Endodermal cell (in vitro differentiated cells): ENCODE data around the gene ZSWIM6. TPM values are rescaled to one million over a fixed set of nuclear protein-coding genes. Genes with fewer than 3 reads are reported as not detected.

Experiments used
- DNase-seq: peaks from one replicate; pipeline ENCODE4 v3.0.0-alpha.2; 2017
- H3K27ac ChIP-seq: 2 replicates; pipeline ENCODE4 v1.5.1; 2013; ENCODE audit warnings: mild to moderate bottlenecking, low read depth, low read length, moderate library complexity
- H3K27me3 ChIP-seq: 2 replicates; pipeline ENCODE4 v1.6.1; 2013; ENCODE audit warnings: mild to moderate bottlenecking, low read length, moderate library complexity; ENCODE audit not compliant: insufficient read depth, control insufficient read depth, poor library complexity, severe bottlenecking
- H3K36me3 ChIP-seq: 2 replicates; pipeline ENCODE4 v1.7.0; 2013; ENCODE audit warnings: mild to moderate bottlenecking, low read length, moderate library complexity; ENCODE audit not compliant: control insufficient read depth, insufficient read depth
- H3K4me1 ChIP-seq: one replicate; pipeline ENCODE4 v1.7.0; 2013; ENCODE audit warnings: low read length; ENCODE audit not compliant: control insufficient read depth, insufficient read depth
- H3K4me3 ChIP-seq: 2 replicates; pipeline ENCODE4 v1.5.1; 2013; ENCODE audit warnings: mild to moderate bottlenecking, low read length, moderate library complexity
- H3K9ac ChIP-seq: 2 replicates; pipeline ENCODE4 v1.6.1; 2013; ENCODE audit warnings: mild to moderate bottlenecking, low read length, moderate library complexity; ENCODE audit not compliant: poor library complexity, severe bottlenecking; ENCODE audit errors: extremely low read depth
- H3K9me3 ChIP-seq: 2 replicates; pipeline ENCODE4 v1.6.1; 2013; ENCODE audit warnings: mild to moderate bottlenecking, low read length, moderate library complexity; ENCODE audit not compliant: control insufficient read depth
- H3K27ac Mint-ChIP-seq: 2 replicates; pipeline ENCODE4 v1.8.0; 2020; ENCODE audit warnings: mixed read lengths
- H3K27me3 Mint-ChIP-seq: 2 replicates; pipeline ENCODE4 v1.8.0; 2021; ENCODE audit warnings: mild to moderate bottlenecking, mixed read lengths; ENCODE audit not compliant: insufficient read depth
- H3K36me3 Mint-ChIP-seq: 2 replicates; pipeline ENCODE4 v1.8.0; 2020; ENCODE audit warnings: low read depth, mixed read lengths
- H3K4me1 Mint-ChIP-seq: 2 replicates; pipeline ENCODE4 v1.8.0; 2020; ENCODE audit warnings: mixed read lengths
- H3K4me3 Mint-ChIP-seq: 2 replicates; pipeline ENCODE4 v1.8.0; 2020; ENCODE audit warnings: mild to moderate bottlenecking, moderate library complexity, mixed read lengths
- H3K9me3 Mint-ChIP-seq: 2 replicates; pipeline ENCODE4 v1.8.0; 2020; ENCODE audit warnings: mild to moderate bottlenecking, mixed read lengths
- CTCF ChIP-seq: fragments of 200-600 bp; sonication (generic); conservative IDR thresholded peaks from 2 replicates; pipeline ENCODE4 v1.5.0; 2021; ENCODE audit warnings: antibody characterized with exemption, mild to moderate bottlenecking
- WGBS, 2 experiments: methylation state at CpG; one replicate each; pipeline versions ENCODE4 v1.1.5 to v1.1.7; 2013; ENCODE audit warnings: missing lambda C conversion rate in 2 of 2, mixed read lengths in 1 of 2; ENCODE audit not compliant: insufficient coverage in 1 of 2, insufficient read length in 1 of 2; 5-methylcytosine and 5-hydroxymethylcytosine counted together
- total RNA-seq, 2 donors: library from RNA; stranded (reverse); fragmentation: NEBNext Ultra II Directional in 1 of 2; extraction: Animal tissue kit (Norgen Biotek cat#: 25700) in 1 of 2; gene quantifications; 2 replicates in 1 of 2; 3 replicates in 1 of 2; pipeline ENCODE4 v1.2.1, GENCODE V29; 2021

The ZSWIM6 gene
- total RNA-seq, 2 donors from 2014 or later, result 18.1 to 18.8 TPM

- no peaks in the 10 kb centered on the region for H3K27me3 ChIP-seq
- Mint-ChIP-seq H3K36me3 (peaks cover 11% of the 10 kb centered on the region), H3K27me3 (no peaks in the 10 kb centered on the region), H3K4me1 (peaks cover 9% of the 10 kb centered on the region), H3K4me3 (no peak overlapping the region), H3K9me3 (no peaks in the 10 kb centered on the region), H3K27ac (no peak overlapping the region)
- H3K4me3 ChIP-seq, result no peak overlapping the region
- DNase-seq, result no peak
- no peak for TF ChIP-seq CTCF
- H3K27ac ChIP-seq, result no peak overlapping the region
- 89% methylated on average over 3 of the region's 3 CpGs; no CpG with 5 or more reads in 1 of the 2 experiments for WGBS, 2 experiments
- H3K9ac ChIP-seq, result no peak overlapping the region
- peaks cover 4% of the 10 kb centered on the region for H3K36me3 ChIP-seq
- no peaks in the 10 kb centered on the region for H3K4me1 ChIP-seq
- no peaks in the 10 kb centered on the region for H3K9me3 ChIP-seq
Measured at GRCh38 chr5:61389609-61390008, 57.6 kb downstream of the ZSWIM6 start.

GRCh38 chr5:61394078-61394704, 62.1 kb downstream of the ZSWIM6 start:
- Histone ChIP-seq H3K4me3 (no peak overlapping the region), H3K36me3 (peaks cover 4% of the 10 kb centered on the region), H3K4me1 (no peaks in the 10 kb centered on the region), H3K27me3 (no peaks in the 10 kb centered on the region), H3K9ac (no peak overlapping the region), H3K27ac (no peak overlapping the region), H3K9me3 (peaks cover 7% of the 10 kb centered on the region)
- Mint-ChIP-seq H3K4me1 (no peaks in the 10 kb centered on the region), H3K9me3 (peaks cover 7% of the 10 kb centered on the region), H3K4me3 (no peak overlapping the region), H3K36me3 (peaks cover 11% of the 10 kb centered on the region), H3K27me3 (no peaks in the 10 kb centered on the region), H3K27ac (peak overlapping the region; percentile 7)
- 95% methylated on average over 1 of the region's 1 CpG; no CpG with 5 or more reads in 1 of the 2 experiments for WGBS, 2 experiments
- no peak for TF ChIP-seq CTCF
- DNase-seq, result no peak

GRCh38 chr5:61394793-61395192, 62.7 kb downstream of the ZSWIM6 start:
- H3K4me3 Mint-ChIP-seq, result no peak overlapping the region
- Histone ChIP-seq H3K9ac (no peak overlapping the region), H3K36me3 (peaks cover 4% of the 10 kb centered on the region), H3K9me3 (peaks cover 7% of the 10 kb centered on the region), H3K4me1 (no peaks in the 10 kb centered on the region), H3K27me3 (no peaks in the 10 kb centered on the region), H3K4me3 (no peak overlapping the region), H3K27ac (no peak overlapping the region)
- peaks cover 11% of the 10 kb centered on the region for H3K36me3 Mint-ChIP-seq
- WGBS, 2 experiments, result 95 to 100% methylated on average over 2 of the region's 2 CpGs
- no peaks in the 10 kb centered on the region for H3K4me1 Mint-ChIP-seq
- no peaks in the 10 kb centered on the region for H3K27me3 Mint-ChIP-seq
- peaks cover 7% of the 10 kb centered on the region for H3K9me3 Mint-ChIP-seq
- peak overlapping the region; percentile 7 for H3K27ac Mint-ChIP-seq
- DNase-seq, result no peak
- TF ChIP-seq CTCF, result no peak
